Testis (tissue), 2 donors: ENCODE measurements around the gene COL2A1.

Source experiments
- POLR2A ChIP-seq: fragments of 450-650 bp; IDR thresholded peaks from one replicate; pipeline ENCODE4 v1.6.1; 2017; ENCODE audit warnings: antibody characterized with exemption, mild to moderate bottlenecking, moderate library complexity
- TF ChIP-seq, protein P1 (sequence below), 3 experiments: fragments of 450-650 bp in 2 of 3; fragments of 200-600 bp in 1 of 3; sonication (generic) in 1 of 3; IDR thresholded peaks; one replicate each; pipeline ENCODE4 v1.5.1; 2016 to 2019; ENCODE audit warnings: antibody characterized with exemption in 3 of 3, mild to moderate bottlenecking in 2 of 3, moderate library complexity in 1 of 3

GRCh38 chr12:48015954-48016353 is 11.7 kb upstream of the COL2A1 start:
- no peak for TF ChIP-seq POLR2A
- TF ChIP-seq, protein P1, sequence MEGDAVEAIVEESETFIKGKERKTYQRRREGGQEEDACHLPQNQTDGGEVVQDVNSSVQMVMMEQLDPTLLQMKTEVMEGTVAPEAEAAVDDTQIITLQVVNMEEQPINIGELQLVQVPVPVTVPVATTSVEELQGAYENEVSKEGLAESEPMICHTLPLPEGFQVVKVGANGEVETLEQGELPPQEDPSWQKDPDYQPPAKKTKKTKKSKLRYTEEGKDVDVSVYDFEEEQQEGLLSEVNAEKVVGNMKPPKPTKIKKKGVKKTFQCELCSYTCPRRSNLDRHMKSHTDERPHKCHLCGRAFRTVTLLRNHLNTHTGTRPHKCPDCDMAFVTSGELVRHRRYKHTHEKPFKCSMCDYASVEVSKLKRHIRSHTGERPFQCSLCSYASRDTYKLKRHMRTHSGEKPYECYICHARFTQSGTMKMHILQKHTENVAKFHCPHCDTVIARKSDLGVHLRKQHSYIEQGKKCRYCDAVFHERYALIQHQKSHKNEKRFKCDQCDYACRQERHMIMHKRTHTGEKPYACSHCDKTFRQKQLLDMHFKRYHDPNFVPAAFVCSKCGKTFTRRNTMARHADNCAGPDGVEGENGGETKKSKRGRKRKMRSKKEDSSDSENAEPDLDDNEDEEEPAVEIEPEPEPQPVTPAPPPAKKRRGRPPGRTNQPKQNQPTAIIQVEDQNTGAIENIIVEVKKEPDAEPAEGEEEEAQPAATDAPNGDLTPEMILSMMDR (IDR thresholded peaks at IDR 0.05), result no peak
